ENCODE measurements around the gene BMP2K.

- TF ChIP-seq, protein P1, sequence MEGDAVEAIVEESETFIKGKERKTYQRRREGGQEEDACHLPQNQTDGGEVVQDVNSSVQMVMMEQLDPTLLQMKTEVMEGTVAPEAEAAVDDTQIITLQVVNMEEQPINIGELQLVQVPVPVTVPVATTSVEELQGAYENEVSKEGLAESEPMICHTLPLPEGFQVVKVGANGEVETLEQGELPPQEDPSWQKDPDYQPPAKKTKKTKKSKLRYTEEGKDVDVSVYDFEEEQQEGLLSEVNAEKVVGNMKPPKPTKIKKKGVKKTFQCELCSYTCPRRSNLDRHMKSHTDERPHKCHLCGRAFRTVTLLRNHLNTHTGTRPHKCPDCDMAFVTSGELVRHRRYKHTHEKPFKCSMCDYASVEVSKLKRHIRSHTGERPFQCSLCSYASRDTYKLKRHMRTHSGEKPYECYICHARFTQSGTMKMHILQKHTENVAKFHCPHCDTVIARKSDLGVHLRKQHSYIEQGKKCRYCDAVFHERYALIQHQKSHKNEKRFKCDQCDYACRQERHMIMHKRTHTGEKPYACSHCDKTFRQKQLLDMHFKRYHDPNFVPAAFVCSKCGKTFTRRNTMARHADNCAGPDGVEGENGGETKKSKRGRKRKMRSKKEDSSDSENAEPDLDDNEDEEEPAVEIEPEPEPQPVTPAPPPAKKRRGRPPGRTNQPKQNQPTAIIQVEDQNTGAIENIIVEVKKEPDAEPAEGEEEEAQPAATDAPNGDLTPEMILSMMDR (conservative IDR thresholded peaks at IDR 0.05; ENCODE audit: low read length) = no peak
- no peak for TF ChIP-seq EZH2phosphoT487 (IDR thresholded peaks at IDR 0.05; ENCODE audit: borderline replicate concordance, low read depth, low read length)
These were observed 93.9 kb downstream of the BMP2K start for GRCh38 chr4:78870056-78870455.
